Mesendoderm (in vitro differentiated cells): Measurements from ENCODE around the gene BMP2K.
A peak's percentile ranks its signal among the peaks of the same experiment; 100 is the strongest.
"Not testable (repeated sequence)": the region's sequence is repeated elsewhere in the genome, so short reads cannot be mapped to it uniquely, and the experiment has no call there.

Source experiments
- DNase-seq: peaks from one replicate; pipeline ENCODE4 v3.0.0; 2013
- H2AK5ac ChIP-seq: 2 replicates; pipeline ENCODE4 v1.6.1; 2013; ENCODE audit warnings: low read length, inconsistent platforms
- H2BK120ac ChIP-seq: 2 replicates; pipeline ENCODE4 v1.6.1; 2013; ENCODE audit warnings: low read depth, mild to moderate bottlenecking, low read length, moderate library complexity, mixed read lengths
- H2BK15ac ChIP-seq: replicated peaks from 2 replicates; pipeline ENCODE4 v1.6.1; 2013; ENCODE audit warnings: low read depth, mild to moderate bottlenecking, moderate library complexity
- H2BK5ac ChIP-seq: 2 replicates; pipeline ENCODE4 v1.6.1; 2013; ENCODE audit warnings: low read length, inconsistent platforms
- H3K18ac ChIP-seq: 2 replicates; pipeline ENCODE4 v1.6.1; 2013; ENCODE audit warnings: mild to moderate bottlenecking, low read length, mixed read lengths
- H3K23ac ChIP-seq: one replicate; pipeline ENCODE4 v1.6.1; 2013; ENCODE audit warnings: low read length
- H3K27ac ChIP-seq: 2 replicates; pipeline ENCODE4 v1.5.1; 2013; ENCODE audit warnings: low read depth, mild to moderate bottlenecking, inconsistent platforms, low read length, moderate library complexity
- H3K27me3 ChIP-seq: 2 replicates; pipeline ENCODE4 v1.6.1; 2013; ENCODE audit warnings: low read length, control low read depth, mild to moderate bottlenecking, inconsistent platforms; ENCODE audit not compliant: insufficient read depth, poor library complexity
- H3K36me3 ChIP-seq: 2 replicates; pipeline ENCODE4 v1.6.1; 2013; ENCODE audit warnings: low read length, inconsistent platforms; ENCODE audit not compliant: control insufficient read depth, insufficient read depth
- H3K4ac ChIP-seq: one replicate; pipeline ENCODE4 v1.6.1; 2013; ENCODE audit warnings: low read depth, mild to moderate bottlenecking, low read length, moderate library complexity
- H3K4me1 ChIP-seq: 2 replicates; pipeline ENCODE4 v1.6.1; 2013; ENCODE audit warnings: low read depth, low read length, inconsistent platforms; ENCODE audit not compliant: control insufficient read depth
- H3K4me2 ChIP-seq: 2 replicates; pipeline ENCODE4 v1.6.1; 2013; ENCODE audit warnings: low read length
- H3K4me3 ChIP-seq: 2 replicates; pipeline ENCODE4 v1.5.1; 2013; ENCODE audit warnings: mild to moderate bottlenecking, low read length
- H3K56ac ChIP-seq: one replicate; pipeline ENCODE4 v1.6.1; 2013; ENCODE audit warnings: low read length
- H3K79me1 ChIP-seq: 2 replicates; pipeline ENCODE4 v1.6.1; 2013; ENCODE audit warnings: low read length, inconsistent platforms
- H3K79me2 ChIP-seq: 2 replicates; pipeline ENCODE4 v1.6.1; 2013; ENCODE audit warnings: mild to moderate bottlenecking, low read length; ENCODE audit not compliant: control insufficient read depth, insufficient read depth
- H3K9ac ChIP-seq: 2 replicates; pipeline ENCODE4 v1.6.1; 2013; ENCODE audit warnings: low read length, inconsistent platforms
- H4K5ac ChIP-seq: one replicate; pipeline ENCODE4 v1.6.1; 2013; ENCODE audit warnings: low read length
- H4K8ac ChIP-seq: one replicate; pipeline ENCODE4 v1.6.1; 2013; ENCODE audit warnings: low read depth, mild to moderate bottlenecking, control low read depth, low read length, moderate library complexity
- WGBS: extraction: QIAGEN DNeasy Blood & Tissue Kit; methylation state at CpG from one replicate; pipeline ENCODE4 v1.1.7; 2013; ENCODE audit warnings: low lambda C conversion rate, missing lambda C conversion rate; ENCODE audit not compliant: insufficient coverage; ENCODE audit errors: extremely low coverage; 5-methylcytosine and 5-hydroxymethylcytosine counted together

The BMP2K gene

GRCh38 chr4:78904143-78904542 lies 128.0 kb downstream of the BMP2K start:
- Histone ChIP-seq H3K79me2 (no peaks in the 10 kb centered on the region), H2AK5ac (no peak overlapping the region), H3K4me2 (no peak overlapping the region), H3K56ac (no peak overlapping the region), H3K79me1 (no peaks in the 10 kb centered on the region), H2BK15ac (no peak overlapping the region), H2BK5ac (no peak overlapping the region), H3K9ac (no peak overlapping the region), H3K18ac (no peak overlapping the region), H3K4me1 (no peaks in the 10 kb centered on the region), H3K36me3 (no peaks in the 10 kb centered on the region), H3K27ac (no peak overlapping the region), H2BK120ac (no peak overlapping the region), H3K27me3 (no peaks in the 10 kb centered on the region), H3K23ac (no peak overlapping the region), H3K4me3 (no peak overlapping the region), H4K5ac (no peak overlapping the region), H3K4ac (no peak overlapping the region), H4K8ac (no peak overlapping the region)
- WGBS, result no CpG with 5 or more reads among the region's 1 CpG
- DNase-seq, result no peak

- H3K79me1 ChIP-seq, result no peaks in the 10 kb centered on the region
- H3K4ac ChIP-seq, result no peak overlapping the region
- no peak overlapping the region for H3K23ac ChIP-seq
- no CpG with 5 or more reads among the region's 6 CpGs for WGBS
- H3K36me3 ChIP-seq, result peaks cover 2% of the 10 kb centered on the region
- no peak overlapping the region for H2BK120ac ChIP-seq
- no peak overlapping the region for H2BK5ac ChIP-seq
- H2BK15ac ChIP-seq, result no peak overlapping the region
- no peaks in the 10 kb centered on the region for H3K4me1 ChIP-seq
- H3K9ac ChIP-seq, result no peak overlapping the region
- no peak overlapping the region for H3K4me2 ChIP-seq
- no peaks in the 10 kb centered on the region for H3K27me3 ChIP-seq
- no peak overlapping the region for H4K5ac ChIP-seq
- H3K79me2 ChIP-seq, result no peaks in the 10 kb centered on the region
- H2AK5ac ChIP-seq, result no peak overlapping the region
- H3K27ac ChIP-seq, result no peak overlapping the region
- H3K4me3 ChIP-seq, result no peak overlapping the region
- peak; percentile 7 for DNase-seq
- no peak overlapping the region for H3K18ac ChIP-seq
- no peak overlapping the region for H4K8ac ChIP-seq
- no peak overlapping the region for H3K56ac ChIP-seq
Measured at GRCh38 chr4:78907638-78908037, 131.5 kb downstream of the BMP2K start.

DNA sequence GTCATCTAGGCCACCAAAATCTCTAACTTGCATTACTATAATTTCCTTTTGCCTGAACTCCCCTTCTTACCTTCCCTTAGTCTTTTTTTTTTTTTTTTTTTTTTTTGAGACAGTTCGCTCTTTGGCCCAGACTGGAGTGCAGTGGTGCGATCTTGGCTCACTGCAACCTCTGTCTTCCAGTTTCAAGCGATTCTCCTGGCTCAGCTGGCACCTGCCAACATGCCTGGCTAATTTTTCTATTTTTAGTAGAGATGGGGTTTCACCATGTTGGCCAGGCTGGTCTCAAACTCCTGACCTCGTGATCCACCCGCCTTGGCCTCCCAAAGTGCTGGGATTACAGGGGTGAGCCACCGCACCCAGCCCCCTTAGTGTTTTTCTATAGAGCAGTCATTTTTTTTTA lies 132.8 kb downstream of the BMP2K start:
- H2BK15ac ChIP-seq, H3K9ac ChIP-seq, H2BK5ac ChIP-seq, H3K27ac ChIP-seq, H3K18ac ChIP-seq, H3K4me3 ChIP-seq, H3K79me1 ChIP-seq, H3K4me2 ChIP-seq, H2AK5ac ChIP-seq, H3K36me3 ChIP-seq, H4K5ac ChIP-seq, H3K4me1 ChIP-seq, H3K56ac ChIP-seq, H3K4ac ChIP-seq, H3K79me2 ChIP-seq, H2BK120ac ChIP-seq, H3K27me3 ChIP-seq, DNase-seq, H4K8ac ChIP-seq, H3K23ac ChIP-seq: not testable (repeated sequence)
- no CpG with 5 or more reads among the region's 6 CpGs for WGBS

GRCh38 chr4:78910612-78911011 lies 134.5 kb downstream of the BMP2K start:
- H3K4me3 ChIP-seq, result no peak overlapping the region
- no peak overlapping the region for H3K27ac ChIP-seq
- H3K23ac ChIP-seq, result no peak overlapping the region
- H3K79me2 ChIP-seq, result no peaks in the 10 kb centered on the region
- no peak overlapping the region for H2AK5ac ChIP-seq
- WGBS, result no CpG with 5 or more reads among the region's 2 CpGs
- peaks cover 2% of the 10 kb centered on the region for H3K36me3 ChIP-seq
- no peak overlapping the region for H3K4ac ChIP-seq
- no peak overlapping the region for H4K5ac ChIP-seq
- no peak overlapping the region for H2BK5ac ChIP-seq
- no peak overlapping the region for H3K56ac ChIP-seq
- DNase-seq, result no peak
- no peaks in the 10 kb centered on the region for H3K4me1 ChIP-seq
- H3K79me1 ChIP-seq, result no peaks in the 10 kb centered on the region
- no peak overlapping the region for H3K18ac ChIP-seq
- H2BK15ac ChIP-seq, result no peak overlapping the region
- H3K4me2 ChIP-seq, result no peak overlapping the region
- no peaks in the 10 kb centered on the region for H3K27me3 ChIP-seq
- no peak overlapping the region for H3K9ac ChIP-seq
- H2BK120ac ChIP-seq, result no peak overlapping the region
- H4K8ac ChIP-seq, result no peak overlapping the region

DNA sequence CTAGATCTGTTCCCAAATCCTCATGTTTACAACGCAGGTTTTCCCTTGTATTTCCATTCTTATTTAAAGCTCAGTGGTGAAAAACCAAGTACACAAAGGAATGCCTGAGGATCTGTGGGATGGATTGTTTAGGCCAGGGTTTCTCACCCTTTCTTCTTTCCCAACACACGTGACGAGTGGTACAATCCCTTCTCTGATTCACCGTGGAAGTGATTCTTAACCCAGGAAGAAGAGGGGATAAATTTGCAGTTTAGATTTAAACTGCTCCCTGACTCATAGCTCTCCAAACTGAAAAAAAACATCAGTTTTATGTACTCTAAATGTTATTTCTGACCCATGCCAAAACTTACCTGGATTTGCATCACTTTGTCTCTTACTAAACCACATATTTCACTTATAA lies 146.1 kb downstream of the BMP2K start:
- no peaks in the 10 kb centered on the region for H3K27me3 ChIP-seq
- no peak overlapping the region for H2AK5ac ChIP-seq
- H3K4me2 ChIP-seq, result no peak overlapping the region
- H3K79me2 ChIP-seq, result no peaks in the 10 kb centered on the region
- no peak overlapping the region for H3K56ac ChIP-seq
- H4K8ac ChIP-seq, result no peak overlapping the region
- H3K4me3 ChIP-seq, result no peak overlapping the region
- H3K18ac ChIP-seq, result no peak overlapping the region
- H3K36me3 ChIP-seq, result no peaks in the 10 kb centered on the region
- H3K4me1 ChIP-seq, result no peaks in the 10 kb centered on the region
- no peak overlapping the region for H3K9ac ChIP-seq
- H2BK15ac ChIP-seq, result no peak overlapping the region
- H3K79me1 ChIP-seq, result no peaks in the 10 kb centered on the region
- no peak overlapping the region for H4K5ac ChIP-seq
- H2BK120ac ChIP-seq, result no peak overlapping the region
- H3K23ac ChIP-seq, result no peak overlapping the region
- H3K27ac ChIP-seq, result no peak overlapping the region
- no peak overlapping the region for H2BK5ac ChIP-seq
- no peak for DNase-seq
- H3K4ac ChIP-seq, result no peak overlapping the region
- WGBS, result no CpG with 5 or more reads among the region's 4 CpGs

GRCh38 chr4:78923464-78924312 lies 147.5 kb downstream of the BMP2K start:
- H3K4me3 ChIP-seq, result no peak overlapping the region
- DNase-seq, result no peak
- no peaks in the 10 kb centered on the region for H3K79me1 ChIP-seq

More at GRCh38 chr4:78923464-78924312, 147.5 kb downstream of the BMP2K start:
- no peaks in the 10 kb centered on the region for H3K79me2 ChIP-seq
- H2AK5ac ChIP-seq, result no peak overlapping the region
- H4K8ac ChIP-seq, result no peak overlapping the region
- H3K56ac ChIP-seq, result no peak overlapping the region
- no peak overlapping the region for H3K27ac ChIP-seq
- no CpG with 5 or more reads among the region's 4 CpGs for WGBS
- no peak overlapping the region for H3K23ac ChIP-seq
- H3K4me1 ChIP-seq, result no peaks in the 10 kb centered on the region
- no peak overlapping the region for H3K18ac ChIP-seq
- H2BK120ac ChIP-seq, result no peak overlapping the region
- no peak overlapping the region for H3K4me2 ChIP-seq
- no peak overlapping the region for H3K4ac ChIP-seq
- H3K27me3 ChIP-seq, result no peaks in the 10 kb centered on the region
- H2BK15ac ChIP-seq, result no peak overlapping the region
- no peaks in the 10 kb centered on the region for H3K36me3 ChIP-seq
- no peak overlapping the region for H4K5ac ChIP-seq
- H2BK5ac ChIP-seq, result no peak overlapping the region
- no peak overlapping the region for H3K9ac ChIP-seq
